AG09319 (cell line): ENCODE data around the gene ZFR2.

Source experiments
- DNase-seq: peaks from one replicate; pipeline ENCODE4 v3.0.0-alpha.2; 2010; ENCODE audit warnings: low read depth; ENCODE audit errors: extremely low read depth
- CTCF ChIP-seq: IDR thresholded peaks from 2 replicates; pipeline ENCODE4 v1.5.1; 2011; ENCODE audit warnings: low read depth, mild to moderate bottlenecking, inconsistent platforms, low read length, moderate library complexity

Gene ZFR2

GRCh38 chr19:3796358-3796757 is 72.5 kb downstream of the ZFR2 start:
- TF ChIP-seq CTCF: no peak
- DNase-seq: no peak

GRCh38 chr19:3793799-3794198 is 75.0 kb downstream of the ZFR2 start:
- DNase-seq: no peak
- no peak for TF ChIP-seq CTCF

- DNase-seq: no peak
- no peak for TF ChIP-seq CTCF
Measured at GRCh38 chr19:3792114-3792513, 76.7 kb downstream of the ZFR2 start.

- DNase-seq: no peak
- no peak for TF ChIP-seq CTCF
Measured at GRCh38 chr19:3790941-3791340, 77.9 kb downstream of the ZFR2 start.

- no peak for TF ChIP-seq CTCF
- no peak for DNase-seq
Measured at GRCh38 chr19:3790209-3790734, 78.6 kb downstream of the ZFR2 start.

- no peak for DNase-seq
- TF ChIP-seq CTCF: no peak
Measured at GRCh38 chr19:3788996-3789778, 79.7 kb downstream of the ZFR2 start.

GRCh38 chr19:3785938-3786824 is 82.7 kb downstream of the ZFR2 start, which contains the start of gene MATK:
Gene MATK (minus strand): TSS chr19:3786381. CDS start chr19:3785135, 1,246 bp downstream.
- no peak for TF ChIP-seq CTCF
- no peak for DNase-seq
